Fibroblast of villous mesenchyme (primary cell): Measurements from ENCODE around the gene PIP5K1C. TPM values are rescaled to one million over a fixed set of nuclear protein-coding genes. Genes with fewer than 3 reads are reported as not detected.
"Not testable (repeated sequence)": the region's sequence is repeated elsewhere in the genome, so short reads cannot be mapped to it uniquely, and the experiment has no call there.

Experiments
- DNase-seq: peaks from one replicate; pipeline ENCODE4 v3.0.0-alpha.2; 2010; ENCODE audit warnings: low read depth
- H3K4me3 ChIP-seq: 2 replicates; pipeline ENCODE4 v1.5.1; 2011; ENCODE audit warnings: low read depth, mild to moderate bottlenecking, low read length
- total RNA-seq: library from RNA; depleted of rRNA; stranded (reverse); fragments of >200 nt; gene quantifications from 2 replicates; pipeline ENCODE4 v1.2.3, GENCODE V29; 2012
- TF ChIP-seq, protein P1 (sequence below): IDR thresholded peaks from 2 replicates; pipeline ENCODE4 v1.5.1; 2012; ENCODE audit warnings: low read depth, mild to moderate bottlenecking, low read length; ENCODE audit not compliant: insufficient read depth

The PIP5K1C gene
- total RNA-seq, 1 donor, result 46.2 TPM

DNA sequence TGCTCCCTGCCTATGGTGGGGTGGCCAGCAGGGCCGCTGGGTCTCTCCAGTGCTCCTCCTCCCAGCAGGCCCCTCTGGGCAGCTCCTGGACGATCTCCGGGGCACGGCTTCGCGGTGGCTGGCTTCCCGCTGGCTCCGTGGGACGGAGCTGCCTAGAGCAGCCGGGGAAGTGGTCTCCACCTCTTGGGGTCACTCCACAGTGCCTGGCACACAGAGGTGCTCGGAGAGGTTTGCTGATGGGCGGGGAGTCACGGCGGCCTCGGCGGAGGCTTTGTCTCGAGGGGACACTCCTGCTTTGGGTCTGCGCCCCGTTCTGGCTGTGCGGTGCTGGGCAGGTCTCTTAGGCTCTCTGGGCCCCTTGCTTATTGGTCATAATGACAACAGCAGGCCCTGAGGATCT, 63.8 kb downstream of the PIP5K1C start:
- H3K4me3 ChIP-seq, result no peak overlapping the region
- DNase-seq, result no peak
- TF ChIP-seq, protein P1, sequence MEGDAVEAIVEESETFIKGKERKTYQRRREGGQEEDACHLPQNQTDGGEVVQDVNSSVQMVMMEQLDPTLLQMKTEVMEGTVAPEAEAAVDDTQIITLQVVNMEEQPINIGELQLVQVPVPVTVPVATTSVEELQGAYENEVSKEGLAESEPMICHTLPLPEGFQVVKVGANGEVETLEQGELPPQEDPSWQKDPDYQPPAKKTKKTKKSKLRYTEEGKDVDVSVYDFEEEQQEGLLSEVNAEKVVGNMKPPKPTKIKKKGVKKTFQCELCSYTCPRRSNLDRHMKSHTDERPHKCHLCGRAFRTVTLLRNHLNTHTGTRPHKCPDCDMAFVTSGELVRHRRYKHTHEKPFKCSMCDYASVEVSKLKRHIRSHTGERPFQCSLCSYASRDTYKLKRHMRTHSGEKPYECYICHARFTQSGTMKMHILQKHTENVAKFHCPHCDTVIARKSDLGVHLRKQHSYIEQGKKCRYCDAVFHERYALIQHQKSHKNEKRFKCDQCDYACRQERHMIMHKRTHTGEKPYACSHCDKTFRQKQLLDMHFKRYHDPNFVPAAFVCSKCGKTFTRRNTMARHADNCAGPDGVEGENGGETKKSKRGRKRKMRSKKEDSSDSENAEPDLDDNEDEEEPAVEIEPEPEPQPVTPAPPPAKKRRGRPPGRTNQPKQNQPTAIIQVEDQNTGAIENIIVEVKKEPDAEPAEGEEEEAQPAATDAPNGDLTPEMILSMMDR, result no peak

DNA sequence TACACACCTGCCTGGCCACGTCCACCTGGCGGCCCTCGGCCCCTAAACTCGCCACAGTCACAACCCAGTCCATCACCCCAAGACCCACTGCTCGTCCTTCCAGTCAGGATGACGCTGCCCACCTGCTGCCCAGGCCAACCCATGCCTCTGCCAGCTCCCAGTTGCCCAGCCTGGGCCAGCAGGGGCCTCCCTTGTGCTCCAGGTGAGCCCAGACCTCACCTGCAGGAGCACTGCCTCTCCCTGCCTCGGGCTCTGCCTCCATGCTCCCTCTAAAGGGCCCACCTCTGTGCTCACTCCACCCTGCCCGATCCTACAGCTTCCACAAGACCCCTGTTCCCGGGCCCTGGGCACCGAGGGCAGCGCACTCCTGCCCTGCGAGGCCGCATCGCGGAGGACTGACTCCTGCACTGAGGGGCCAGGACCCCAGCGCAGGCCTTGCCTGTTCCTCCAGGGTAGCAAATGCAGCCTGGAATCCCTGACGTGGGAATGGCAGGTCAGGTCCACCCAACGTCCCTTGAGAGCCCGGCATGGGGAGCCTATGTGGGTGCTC, 65.7 kb downstream of the PIP5K1C start:
- TF ChIP-seq, protein P1, result no peak

DNA sequence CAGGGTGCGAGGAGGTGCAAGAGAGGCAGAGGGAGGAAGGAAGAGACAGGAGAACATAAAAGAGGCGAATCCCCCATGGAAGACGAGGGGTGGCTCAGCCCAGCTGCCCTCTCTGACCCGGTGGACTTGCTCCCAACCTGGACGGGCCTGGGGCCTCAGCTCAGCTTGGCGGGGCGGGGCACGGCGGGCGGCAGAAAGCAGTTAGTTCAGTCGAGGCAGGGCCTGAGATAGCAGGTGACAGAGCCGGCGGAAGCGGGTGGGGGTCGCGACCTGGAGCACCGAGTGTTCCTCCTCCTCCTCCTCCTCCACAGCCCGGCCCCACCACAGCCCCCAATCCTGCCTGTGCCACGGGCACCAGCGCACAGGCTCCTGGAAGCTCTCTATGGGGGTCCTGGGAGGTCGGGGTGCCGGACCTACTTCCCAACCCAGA, 66.7 kb downstream of the PIP5K1C start:
- TF ChIP-seq, protein P1, result no peak
- H3K4me3 ChIP-seq, result no peak overlapping the region
- DNase-seq, result no peak

More for the DNA sequence above, 65.7 kb downstream of the PIP5K1C start:
- no peak for DNase-seq
- no peak overlapping the region for H3K4me3 ChIP-seq

DNA sequence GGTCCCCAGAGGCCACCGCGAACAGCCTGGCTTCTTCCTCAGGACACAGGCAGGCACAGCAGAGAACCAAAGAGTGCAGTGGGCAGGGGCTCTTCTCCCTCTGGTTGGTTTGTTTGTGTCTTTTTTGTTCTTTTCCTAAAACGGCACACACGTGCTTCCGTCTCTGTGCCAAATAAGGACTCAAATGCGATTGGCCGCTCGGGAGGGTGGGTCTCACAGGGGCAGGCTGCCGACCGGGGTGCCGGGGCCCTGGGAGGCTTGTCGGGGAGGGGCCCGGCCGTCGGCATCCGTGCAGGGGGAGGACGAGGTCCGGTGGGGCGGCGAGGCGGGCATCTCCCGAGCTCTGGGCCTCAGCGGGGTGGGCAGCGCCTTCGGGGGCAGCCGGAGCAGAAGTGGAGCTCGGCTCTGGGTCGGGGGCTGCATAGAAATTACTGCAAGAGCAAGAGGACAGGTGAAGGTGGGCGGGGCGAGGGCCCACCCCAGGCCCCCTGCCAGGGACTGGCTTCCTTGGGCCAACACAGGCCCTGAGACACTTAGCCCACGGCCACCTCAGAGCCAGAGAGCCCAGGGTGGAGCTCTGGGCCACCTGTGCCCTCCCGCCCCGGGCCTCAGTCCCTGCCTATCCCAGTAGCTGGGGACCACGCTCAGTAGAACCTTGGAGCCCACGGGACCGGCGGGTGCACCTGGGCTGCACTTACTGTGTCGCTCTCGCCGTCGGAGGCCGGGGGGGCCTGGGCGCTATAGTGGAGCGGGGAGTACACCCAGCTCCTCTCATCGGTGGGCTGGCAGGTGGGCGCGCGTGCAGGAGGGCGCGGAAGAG, 67.3 kb downstream of the PIP5K1C start:
- TF ChIP-seq, protein P1, result no peak
- H3K4me3 ChIP-seq, result no peak overlapping the region
- no peak for DNase-seq

DNA sequence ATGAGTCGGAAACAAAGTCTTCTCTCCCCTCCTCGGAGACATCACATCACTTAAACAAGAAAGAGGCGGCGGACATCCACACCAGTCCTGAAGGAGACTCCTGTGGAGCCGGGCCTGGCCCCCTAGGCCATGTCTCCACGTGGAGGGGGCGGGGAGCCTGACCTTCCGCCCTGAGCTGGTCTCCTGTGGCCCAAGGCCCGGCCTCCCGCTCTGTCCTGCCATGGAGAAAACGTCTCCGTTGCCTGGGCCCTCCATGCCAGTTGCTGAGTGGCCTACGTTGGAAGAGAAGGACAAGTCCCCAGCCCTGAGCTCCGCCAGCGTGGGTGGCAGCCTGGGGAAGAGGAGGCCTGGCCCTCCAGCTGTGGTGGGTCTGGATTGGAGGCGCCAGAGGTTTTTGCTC, 68.2 kb downstream of the PIP5K1C start:
- DNase-seq, result no peak
- no peak overlapping the region for H3K4me3 ChIP-seq
- TF ChIP-seq, protein P1, result no peak

DNA sequence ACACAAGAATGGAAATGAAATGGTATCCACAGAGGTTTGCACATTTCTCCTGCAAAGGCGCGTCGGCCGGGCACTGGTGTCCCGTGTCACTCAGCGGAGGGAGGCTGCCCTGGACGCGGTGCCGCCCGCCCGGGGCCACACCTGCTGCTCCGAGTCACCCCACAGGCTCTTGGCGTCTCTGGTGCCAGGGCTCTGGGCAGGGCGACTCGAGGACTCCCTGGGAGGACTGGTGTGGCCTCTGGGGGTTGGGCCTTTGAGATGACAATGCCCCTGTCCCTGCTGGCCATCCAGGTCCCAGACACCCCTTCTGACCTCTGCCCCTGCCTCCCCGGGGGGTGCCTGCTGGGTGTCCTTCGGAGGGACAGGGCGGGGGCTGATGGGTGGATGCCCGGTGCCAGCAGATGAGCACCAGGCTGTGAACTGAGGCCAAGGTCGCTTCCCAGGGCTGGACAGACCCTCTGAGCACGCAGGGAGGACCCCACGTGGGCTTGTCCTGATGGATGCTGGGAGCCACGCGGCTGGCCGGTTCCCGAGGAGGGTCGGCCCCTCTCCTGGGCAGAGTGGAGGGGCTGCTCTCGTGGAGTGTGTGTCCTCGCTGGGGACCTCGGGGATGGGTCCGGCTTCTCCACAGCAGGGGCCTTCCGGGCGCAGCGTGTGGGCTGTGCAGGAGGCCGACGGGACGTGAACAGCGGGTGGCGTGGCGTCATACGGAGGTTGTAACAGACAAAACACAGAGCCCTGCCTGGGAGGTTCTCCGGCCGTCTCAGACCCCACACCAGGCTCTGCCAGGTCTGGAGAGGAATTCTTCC, 69.0 kb downstream of the PIP5K1C start:
- no peak overlapping the region for H3K4me3 ChIP-seq
- TF ChIP-seq, protein P1, result no peak
- no peak for DNase-seq

DNA sequence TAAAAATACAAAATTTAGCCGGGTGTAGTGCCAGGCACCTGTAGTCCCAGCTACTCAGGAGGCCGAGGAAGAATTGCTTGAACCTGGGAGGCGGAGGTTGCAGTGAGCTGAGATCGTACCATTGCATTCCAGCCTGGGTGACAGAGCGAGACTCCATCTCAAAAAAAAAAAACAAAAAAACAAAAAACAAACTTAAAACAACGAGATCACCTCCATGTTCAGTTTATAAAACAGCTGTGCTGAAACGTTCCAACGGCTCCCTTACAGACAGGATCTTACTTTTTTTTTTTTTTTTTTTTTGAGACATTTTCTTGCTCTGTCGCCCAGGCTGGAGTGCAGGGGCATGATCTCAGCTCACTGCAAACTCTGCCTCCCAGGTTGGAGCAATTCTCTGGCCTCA, 71.5 kb downstream of the PIP5K1C start:
- not testable (repeated sequence) for H3K4me3 ChIP-seq

More for the DNA sequence above, 71.5 kb downstream of the PIP5K1C start:
- not testable (repeated sequence) for DNase-seq
